WTC11 (cell line): ENCODE results near the gene RNF43. TPM values are rescaled to one million over a fixed set of nuclear protein-coding genes. Genes with fewer than 3 reads are reported as not detected.
"Not testable (repeated sequence)": the region's sequence is repeated elsewhere in the genome, so short reads cannot be mapped to it uniquely, and the experiment has no call there.

Source experiments
- ATAC-seq: fragments of 200-7000 bp; cut with Tn5 transposase; 2 replicates; pipeline ENCODE4 v1.10.0; 2021; ENCODE audit warnings: mild to moderate bottlenecking, moderate library complexity
- CTCF ChIA-PET: fragments of 300-600 bp; sonication (Branson Sonifier 250); formaldehyde crosslinking; loops from one replicate; lab custom pipeline; 2021; ENCODE audit warnings: antibody characterized with exemption; lab: Charles Lee
- POLR2A ChIA-PET: fragments of 350-600 bp; sonication (Branson Sonifier 250); formaldehyde crosslinking; loops from one replicate; lab custom pipeline; 2021; ENCODE audit warnings: antibody characterized with exemption; lab: Charles Lee
- DNase-seq: peaks from one replicate; pipeline ENCODE4 v3.0.0; 2021; ENCODE audit warnings: low spot score
- H3K27ac Mint-ChIP-seq: 2 replicates; pipeline ENCODE4 v1.8.0; 2021; ENCODE audit warnings: mixed read lengths
- H3K27me3 Mint-ChIP-seq: 2 replicates; pipeline ENCODE4 v1.8.0; 2021; ENCODE audit warnings: low read depth, mild to moderate bottlenecking, moderate library complexity, mixed read lengths
- H3K36me3 Mint-ChIP-seq: 2 replicates; pipeline ENCODE4 v1.8.0; 2021; ENCODE audit warnings: mixed read lengths
- H3K4me1 Mint-ChIP-seq: 2 replicates; pipeline ENCODE4 v1.8.0; 2022; ENCODE audit warnings: mixed read lengths
- H3K4me3 Mint-ChIP-seq: 2 replicates; pipeline ENCODE4 v1.8.0; 2021; ENCODE audit warnings: mild to moderate bottlenecking, moderate library complexity, mixed read lengths
- H3K9me3 Mint-ChIP-seq: 2 replicates; pipeline ENCODE4 v1.8.0; 2021; ENCODE audit warnings: mixed read lengths
- EMX1 ChIP-seq: fragments of 250-450 bp; sonication (Bioruptor Pico); IDR thresholded peaks from 2 replicates; pipeline ENCODE4 v1.8.0; 2021; ENCODE audit warnings: mild to moderate bottlenecking
- ESRRA ChIP-seq: sonication (generic); formaldehyde crosslinking; IDR thresholded peaks from 2 replicates; pipeline ENCODE4 v1.8.1; 2022; ENCODE audit warnings: mild to moderate bottlenecking, missing genetic modification reagents, borderline replicate concordance
- GTF2I ChIP-seq: fragments of 250-450 bp; sonication (Bioruptor Pico); conservative IDR thresholded peaks from 2 replicates; pipeline ENCODE4 v1.4.0; 2021; ENCODE audit warnings: mild to moderate bottlenecking
- IRF1 ChIP-seq: sonication (generic); formaldehyde crosslinking; IDR thresholded peaks from 2 replicates; pipeline ENCODE4 v1.8.0; 2023; ENCODE audit warnings: missing genetic modification reagents
- JUN ChIP-seq: sonication (generic); formaldehyde crosslinking; IDR thresholded peaks from 2 replicates; pipeline ENCODE4 v1.8.0; 2023; ENCODE audit warnings: mild to moderate bottlenecking, missing genetic modification reagents
- NFATC4 ChIP-seq: fragments of 250-450 bp; sonication (Bioruptor Pico); IDR thresholded peaks from 2 replicates; pipeline ENCODE4 v1.9.0; 2021; ENCODE audit warnings: mild to moderate bottlenecking
- NFYB ChIP-seq: sonication (generic); formaldehyde crosslinking; conservative IDR thresholded peaks from 2 replicates; pipeline ENCODE4 v1.8.0; 2022; ENCODE audit warnings: low read depth, missing genetic modification reagents
- OVOL2 ChIP-seq: fragments of 250-450 bp; sonication (Bioruptor Pico); IDR thresholded peaks from 2 replicates; pipeline ENCODE4 v1.9.0; 2021; ENCODE audit warnings: mild to moderate bottlenecking, borderline replicate concordance
- RELA ChIP-seq: sonication (generic); formaldehyde crosslinking; IDR thresholded peaks from 2 replicates; pipeline ENCODE4 v1.8.1; 2022; ENCODE audit warnings: missing genetic modification reagents, mild to moderate bottlenecking, borderline replicate concordance
- SMAD4 ChIP-seq: sonication (generic); formaldehyde crosslinking; IDR thresholded peaks from 2 replicates; pipeline ENCODE4 v1.8.0; 2022; ENCODE audit warnings: mild to moderate bottlenecking, missing genetic modification reagents
- TEAD4 ChIP-seq: sonication (generic); formaldehyde crosslinking; IDR thresholded peaks from 2 replicates; pipeline ENCODE4 v1.8.0; 2022; ENCODE audit warnings: mild to moderate bottlenecking, missing genetic modification reagents
- ZBTB43 ChIP-seq: sonication (generic); formaldehyde crosslinking; IDR thresholded peaks from 2 replicates; pipeline ENCODE4 v1.8.1; 2023; ENCODE audit warnings: mild to moderate bottlenecking, missing genetic modification reagents
- ZNF121 ChIP-seq: sonication (generic); formaldehyde crosslinking; IDR thresholded peaks from 2 replicates; pipeline ENCODE4 v1.8.0; 2023; ENCODE audit warnings: missing genetic modification reagents
- ZNF138 ChIP-seq: sonication (generic); formaldehyde crosslinking; conservative IDR thresholded peaks from 2 replicates; pipeline ENCODE4 v1.8.1; 2022; ENCODE audit warnings: mild to moderate bottlenecking, moderate library complexity, missing genetic modification reagents
- ZNF281 ChIP-seq: sonication (generic); formaldehyde crosslinking; IDR thresholded peaks from 2 replicates; pipeline ENCODE4 v1.8.0; 2023; ENCODE audit warnings: mild to moderate bottlenecking, missing genetic modification reagents
- ZNF416 ChIP-seq: fragments of 250-450 bp; sonication (Bioruptor Pico); IDR thresholded peaks from 2 replicates; pipeline ENCODE4 v1.9.0; 2021; ENCODE audit warnings: mild to moderate bottlenecking, inconsistent platforms
- total RNA-seq: library from RNA; stranded (reverse); gene quantifications from 3 replicates; pipeline ENCODE4 v1.2.3, GENCODE V29; 2021

Gene RNF43
- total RNA-seq, 1 experiment from 2014 or later: 3.6 TPM

GRCh38 chr17:58399974-58400373, 17.4 kb downstream of the RNF43 start:
- Mint-ChIP-seq H3K4me1 (peaks cover 46% of the 10 kb centered on the region), H3K27me3 (peaks cover 97% of the 10 kb centered on the region), H3K27ac (no peak overlapping the region), H3K36me3 (no peaks in the 10 kb centered on the region), H3K9me3 (no peaks in the 10 kb centered on the region), H3K4me3 (no peak overlapping the region)
- CTCF ChIA-PET: interaction anchor here (0.7 kb wide), 1 partner anchor 17 kb away, joined by 3 read pairs; the partner anchor contains the start of gene RNF43
- ATAC-seq (no peak), DNase-seq (no peak)
- POLR2A ChIA-PET: no interaction called here
- TF ChIP-seq OVOL2 (CRISPR knock-in tag) (no peak), EMX1 (no peak), ZNF281 (CRISPR knock-in tag) (no peak), SMAD4 (CRISPR knock-in tag) (no peak), NFATC4 (CRISPR knock-in tag) (no peak), ZNF416 (CRISPR knock-in tag) (no peak), ESRRA (CRISPR knock-in tag) (no peak), ZNF121 (CRISPR knock-in tag) (no peak), GTF2I (no peak), JUN (CRISPR knock-in tag) (no peak), TEAD4 (CRISPR knock-in tag) (no peak), ZNF138 (CRISPR knock-in tag) (no peak)

- H3K4me1 Mint-ChIP-seq: peaks cover 48% of the 10 kb centered on the region
- no peak for DNase-seq
- ATAC-seq: no peak
- H3K27me3 Mint-ChIP-seq: peaks cover 98% of the 10 kb centered on the region
- no peak overlapping the region for H3K27ac Mint-ChIP-seq
- H3K36me3 Mint-ChIP-seq: no peaks in the 10 kb centered on the region
- TF ChIP-seq NFYB (CRISPR knock-in tag) (no peak), TEAD4 (CRISPR knock-in tag) (no peak), IRF1 (CRISPR knock-in tag) (no peak), ZBTB43 (CRISPR knock-in tag) (no peak), RELA (CRISPR knock-in tag) (no peak)
- ChIA-PET CTCF (no interaction called here), POLR2A (interaction anchor here (1.0 kb wide), 1 partner anchor 10 kb away, joined by 3 read pairs; no protein-coding TSS in a partner anchor)
- no peaks in the 10 kb centered on the region for H3K9me3 Mint-ChIP-seq
- H3K4me3 Mint-ChIP-seq: 0 out of 2 replicates have a peak overlapping the region, but pooled peaks have one; percentile 26
Measured at GRCh38 chr17:58398574-58399266, 18.6 kb downstream of the RNF43 start.

- CTCF ChIA-PET, H3K4me3 Mint-ChIP-seq, H3K9me3 Mint-ChIP-seq, H3K27ac Mint-ChIP-seq, H3K36me3 Mint-ChIP-seq, ATAC-seq, DNase-seq: not testable (repeated sequence)
- POLR2A ChIA-PET: interaction anchor here (0.6 to 1.0 kb wide), 3 partner anchors 9 to 604 kb away, joined by 3 read pairs; no protein-coding TSS in a partner anchor
- Mint-ChIP-seq H3K27me3 (peaks cover 85% of the 10 kb centered on the region), H3K4me1 (peaks cover 35% of the 10 kb centered on the region)
Measured at GRCh38 chr17:58397421-58397820, 19.9 kb downstream of the RNF43 start.
